Gastrocnemius medialis (tissue), 4 donors: ENCODE data around the gene EIF1AX.

ENCODE experiments used
- CTCF ChIP-seq, 5 experiments: fragments of 450-650 bp in 3 of 5; fragments of 200-600 bp in 2 of 5; sonication (generic) in 2 of 5; IDR thresholded peaks in 4 of 5; conservative IDR thresholded peaks in 1 of 5; 1 replicate in 4 of 5; 2 replicates in 1 of 5; pipeline ENCODE4 v1.5.1; 2016 to 2019; ENCODE audit warnings: antibody characterized with exemption in 5 of 5, mild to moderate bottlenecking in 3 of 5, moderate library complexity in 3 of 5
- POLR2A ChIP-seq, 2 donors: fragments of 450-650 bp; IDR thresholded peaks; one replicate each; pipeline ENCODE4 v1.6.1; 2017; ENCODE audit warnings: antibody characterized with exemption in 2 of 2, mild to moderate bottlenecking in 2 of 2, moderate library complexity in 2 of 2

- TF ChIP-seq CTCF (IDR thresholded peaks at IDR 0.05 in 4 of 5, conservative IDR thresholded peaks at IDR 0.05 in 1 of 5) (no peak), POLR2A (IDR thresholded peaks at IDR 0.05) (no peak)
These were observed 24.9 kb downstream of the EIF1AX start, which contains the start of gene MAP7D2 for GRCh38 chrX:20116577-20117240.
